Measurements from ENCODE around the gene HRK.
A peak's percentile ranks its signal among the peaks of the same experiment; 100 is the strongest.

The HRK gene

DNA sequence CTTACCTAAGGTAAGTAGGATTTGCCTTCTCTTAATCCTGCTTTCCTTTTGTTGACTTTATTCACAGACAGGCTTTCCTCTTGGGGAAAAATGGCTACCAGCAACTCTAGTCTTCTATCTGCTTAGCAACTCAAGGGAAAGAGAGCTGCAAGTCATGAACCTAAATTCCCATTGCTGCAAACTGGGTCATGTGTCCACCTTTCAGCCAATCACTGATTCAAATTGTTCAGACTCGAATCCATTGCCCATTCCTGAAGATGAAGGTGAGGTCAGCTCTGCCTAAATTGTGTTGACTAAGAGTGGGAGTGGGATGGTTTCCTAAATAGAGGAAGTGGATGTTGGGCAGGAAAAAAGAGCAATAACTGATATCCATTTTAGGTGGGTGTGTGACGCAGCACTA, 37.2 kb upstream of the HRK start:
- peak; percentile 64 for DNase-seq (ENCODE audit: low read depth)

DNA sequence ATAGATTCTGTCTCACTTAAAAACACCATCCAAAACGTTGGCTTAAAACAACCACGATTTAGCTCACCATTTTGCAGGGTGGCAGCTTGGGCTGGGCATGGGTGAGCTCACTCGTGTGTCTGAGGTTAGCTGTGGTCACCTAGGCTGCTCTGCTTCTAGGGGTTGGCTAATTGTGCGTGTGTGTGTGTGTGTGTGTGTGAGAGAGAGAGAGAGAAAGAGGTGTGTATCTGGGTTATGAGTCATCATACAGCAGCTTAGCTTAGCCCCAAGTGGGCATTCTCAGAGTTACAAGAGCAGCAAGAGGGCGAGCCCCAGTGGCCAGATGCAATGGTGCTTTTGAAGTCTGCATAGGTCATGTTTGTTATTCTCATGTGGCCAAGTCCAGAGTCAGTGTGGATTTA, 35.5 kb upstream of the HRK start:
- no peak overlapping the region for H3K4me3 ChIP-seq (ENCODE audit: low read depth, low read length)
- TF ChIP-seq MYC (IDR thresholded peaks at IDR 0.05; ENCODE audit: low read depth, low read length) (peak; percentile 41; the same call in 1 of the 2 replicates), POLR2A (IDR thresholded peaks at IDR 0.05; ENCODE audit: extremely low read depth, insufficient read length) (no peak)
- TF ChIP-seq, protein P1, sequence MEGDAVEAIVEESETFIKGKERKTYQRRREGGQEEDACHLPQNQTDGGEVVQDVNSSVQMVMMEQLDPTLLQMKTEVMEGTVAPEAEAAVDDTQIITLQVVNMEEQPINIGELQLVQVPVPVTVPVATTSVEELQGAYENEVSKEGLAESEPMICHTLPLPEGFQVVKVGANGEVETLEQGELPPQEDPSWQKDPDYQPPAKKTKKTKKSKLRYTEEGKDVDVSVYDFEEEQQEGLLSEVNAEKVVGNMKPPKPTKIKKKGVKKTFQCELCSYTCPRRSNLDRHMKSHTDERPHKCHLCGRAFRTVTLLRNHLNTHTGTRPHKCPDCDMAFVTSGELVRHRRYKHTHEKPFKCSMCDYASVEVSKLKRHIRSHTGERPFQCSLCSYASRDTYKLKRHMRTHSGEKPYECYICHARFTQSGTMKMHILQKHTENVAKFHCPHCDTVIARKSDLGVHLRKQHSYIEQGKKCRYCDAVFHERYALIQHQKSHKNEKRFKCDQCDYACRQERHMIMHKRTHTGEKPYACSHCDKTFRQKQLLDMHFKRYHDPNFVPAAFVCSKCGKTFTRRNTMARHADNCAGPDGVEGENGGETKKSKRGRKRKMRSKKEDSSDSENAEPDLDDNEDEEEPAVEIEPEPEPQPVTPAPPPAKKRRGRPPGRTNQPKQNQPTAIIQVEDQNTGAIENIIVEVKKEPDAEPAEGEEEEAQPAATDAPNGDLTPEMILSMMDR (IDR thresholded peaks at IDR 0.05; ENCODE audit: low read depth, low read length) = peak; percentile 67
- TF ChIP-seq, protein P2, sequence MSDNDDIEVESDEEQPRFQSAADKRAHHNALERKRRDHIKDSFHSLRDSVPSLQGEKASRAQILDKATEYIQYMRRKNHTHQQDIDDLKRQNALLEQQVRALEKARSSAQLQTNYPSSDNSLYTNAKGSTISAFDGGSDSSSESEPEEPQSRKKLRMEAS (IDR thresholded peaks at IDR 0.05; ENCODE audit: low read depth, low read length) = no peak; the same call in 1 of the 2 replicates
- peak; percentile 95 for DNase-seq (ENCODE audit: low read depth)

More for the DNA sequence above, 37.2 kb upstream of the HRK start:
- H3K4me3 ChIP-seq (ENCODE audit: low read depth, low read length) = no peak overlapping the region
- TF ChIP-seq MYC (IDR thresholded peaks at IDR 0.05; ENCODE audit: low read depth, low read length) (no peak), POLR2A (IDR thresholded peaks at IDR 0.05; ENCODE audit: extremely low read depth, insufficient read length) (no peak)
- TF ChIP-seq, protein P1 (IDR thresholded peaks at IDR 0.05; ENCODE audit: low read depth, low read length) = no peak

DNA sequence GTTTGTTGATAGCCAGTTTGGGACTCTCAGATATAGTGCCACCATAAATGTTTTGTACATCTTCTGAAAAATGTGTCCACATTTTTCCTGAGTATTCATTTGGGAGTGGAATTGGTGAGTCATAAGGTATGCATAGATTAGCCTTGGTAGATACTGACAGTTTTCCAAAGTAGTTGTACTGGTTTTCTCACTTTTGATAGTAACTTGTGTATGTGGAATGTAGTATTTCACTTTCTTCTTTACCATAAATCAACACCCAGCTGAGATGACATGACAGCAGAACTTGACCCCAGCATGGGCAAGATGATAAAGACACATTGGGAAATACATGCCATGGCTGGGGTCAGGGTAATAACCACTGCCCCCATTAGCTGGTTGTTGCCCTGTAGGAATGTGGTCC, 34.9 kb upstream of the HRK start:
- no peak overlapping the region for H3K4me3 ChIP-seq (ENCODE audit: low read depth, low read length)
- peak; percentile 32 for DNase-seq (ENCODE audit: low read depth)
- TF ChIP-seq MYC (IDR thresholded peaks at IDR 0.05; ENCODE audit: low read depth, low read length) (no peak), POLR2A (IDR thresholded peaks at IDR 0.05; ENCODE audit: extremely low read depth, insufficient read length) (no peak)
- TF ChIP-seq, protein P2 (IDR thresholded peaks at IDR 0.05; ENCODE audit: low read depth, low read length) = no peak
- TF ChIP-seq, protein P1 (IDR thresholded peaks at IDR 0.05; ENCODE audit: low read depth, low read length) = no peak

DNA sequence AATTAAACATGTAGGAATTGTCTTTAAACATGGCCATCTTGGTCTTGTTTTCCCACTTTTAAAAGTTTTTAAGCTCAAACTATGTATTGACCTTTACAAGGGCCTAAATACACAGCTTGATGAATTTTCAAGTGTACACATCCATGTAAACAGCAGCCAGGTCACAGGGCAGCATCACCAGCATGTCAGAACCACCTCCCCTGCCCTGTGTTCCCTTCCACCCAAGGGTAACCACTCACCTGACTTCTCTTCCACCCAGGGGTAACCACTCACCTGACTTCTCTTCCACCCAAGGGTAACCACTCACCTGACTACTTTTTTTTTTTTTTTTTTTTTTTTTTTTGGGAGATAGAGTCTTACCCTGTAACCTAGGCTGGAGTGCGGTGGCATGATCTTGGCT, 34.1 kb upstream of the HRK start:
- no peak for DNase-seq (ENCODE audit: low read depth)
- no peak overlapping the region for H3K4me3 ChIP-seq (ENCODE audit: low read depth, low read length)
- TF ChIP-seq MYC (IDR thresholded peaks at IDR 0.05; ENCODE audit: low read depth, low read length) (no peak), POLR2A (IDR thresholded peaks at IDR 0.05; ENCODE audit: extremely low read depth, insufficient read length) (no peak)
- TF ChIP-seq, protein P2 (IDR thresholded peaks at IDR 0.05; ENCODE audit: low read depth, low read length) = no peak
- TF ChIP-seq, protein P1 (IDR thresholded peaks at IDR 0.05; ENCODE audit: low read depth, low read length) = no peak

DNA sequence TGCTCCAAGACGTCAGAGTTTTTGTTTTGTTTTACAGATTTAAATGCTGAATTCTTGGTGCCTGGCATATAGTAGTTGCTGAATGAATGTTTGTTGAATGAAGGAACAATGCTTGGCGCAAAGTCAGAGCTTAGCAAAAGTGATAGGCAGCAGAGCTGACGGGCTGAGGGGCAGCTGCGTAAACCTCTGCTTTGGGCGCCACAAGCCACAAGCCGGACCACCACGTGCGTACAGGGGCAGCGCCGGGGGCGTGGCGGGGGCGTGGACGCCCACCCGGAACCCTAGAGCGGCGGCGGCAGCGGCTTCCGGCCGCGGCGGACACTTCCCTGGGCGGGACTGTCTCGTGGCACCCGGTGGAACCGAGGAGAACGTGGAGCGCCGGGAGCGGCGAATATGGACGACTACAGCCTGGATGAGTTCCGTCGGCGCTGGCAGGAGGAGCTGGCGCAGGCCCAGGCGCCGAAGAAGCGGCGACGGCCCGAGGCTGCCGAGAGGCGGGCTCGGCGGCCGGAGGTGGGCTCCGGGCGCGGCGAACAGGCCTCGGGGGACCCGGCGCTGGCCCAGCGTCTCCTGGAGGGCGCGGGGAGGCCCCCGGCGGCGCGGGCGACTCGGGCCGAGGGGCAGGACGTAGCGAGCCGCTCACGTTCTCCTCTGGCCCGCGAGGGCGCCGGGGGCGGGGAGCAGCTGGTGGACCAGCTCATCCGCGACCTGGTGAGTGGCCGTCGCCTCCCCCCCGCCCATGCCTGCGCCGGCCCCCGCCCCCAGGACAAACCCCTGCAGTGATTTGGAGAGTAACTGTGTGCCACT, 29.6 kb upstream of the HRK start, which contains the start of gene FBXW8:
Gene FBXW8, plus strand, starts transcription at position 306 of the 807 bp plus-strand sequence. Its CDS starts 88 bp downstream, at position 394.
- DNase-seq (ENCODE audit: low read depth) = peak; percentile 91
- peak within 1 kb of the TSS; percentile 77 for H3K4me3 ChIP-seq (ENCODE audit: low read depth, low read length)
- TF ChIP-seq, protein P2 (IDR thresholded peaks at IDR 0.05; ENCODE audit: low read depth, low read length) = peak; percentile 99
- TF ChIP-seq, protein P1 (IDR thresholded peaks at IDR 0.05; ENCODE audit: low read depth, low read length) = no peak
- peak; percentile 99 for TF ChIP-seq MYC (IDR thresholded peaks at IDR 0.05; ENCODE audit: low read depth, low read length)
- peak; percentile 76 for TF ChIP-seq POLR2A (IDR thresholded peaks at IDR 0.05; ENCODE audit: extremely low read depth, insufficient read length)

Measured in NB4 (cell line).